ENCODE measurements around the gene PAMR1.
"Not testable (repeated sequence)": the region's sequence is repeated elsewhere in the genome, so short reads cannot be mapped to it uniquely, and the experiment has no call there.

The PAMR1 gene, protein sequence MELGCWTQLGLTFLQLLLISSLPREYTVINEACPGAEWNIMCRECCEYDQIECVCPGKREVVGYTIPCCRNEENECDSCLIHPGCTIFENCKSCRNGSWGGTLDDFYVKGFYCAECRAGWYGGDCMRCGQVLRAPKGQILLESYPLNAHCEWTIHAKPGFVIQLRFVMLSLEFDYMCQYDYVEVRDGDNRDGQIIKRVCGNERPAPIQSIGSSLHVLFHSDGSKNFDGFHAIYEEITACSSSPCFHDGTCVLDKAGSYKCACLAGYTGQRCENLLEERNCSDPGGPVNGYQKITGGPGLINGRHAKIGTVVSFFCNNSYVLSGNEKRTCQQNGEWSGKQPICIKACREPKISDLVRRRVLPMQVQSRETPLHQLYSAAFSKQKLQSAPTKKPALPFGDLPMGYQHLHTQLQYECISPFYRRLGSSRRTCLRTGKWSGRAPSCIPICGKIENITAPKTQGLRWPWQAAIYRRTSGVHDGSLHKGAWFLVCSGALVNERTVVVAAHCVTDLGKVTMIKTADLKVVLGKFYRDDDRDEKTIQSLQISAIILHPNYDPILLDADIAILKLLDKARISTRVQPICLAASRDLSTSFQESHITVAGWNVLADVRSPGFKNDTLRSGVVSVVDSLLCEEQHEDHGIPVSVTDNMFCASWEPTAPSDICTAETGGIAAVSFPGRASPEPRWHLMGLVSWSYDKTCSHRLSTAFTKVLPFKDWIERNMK

DNA sequence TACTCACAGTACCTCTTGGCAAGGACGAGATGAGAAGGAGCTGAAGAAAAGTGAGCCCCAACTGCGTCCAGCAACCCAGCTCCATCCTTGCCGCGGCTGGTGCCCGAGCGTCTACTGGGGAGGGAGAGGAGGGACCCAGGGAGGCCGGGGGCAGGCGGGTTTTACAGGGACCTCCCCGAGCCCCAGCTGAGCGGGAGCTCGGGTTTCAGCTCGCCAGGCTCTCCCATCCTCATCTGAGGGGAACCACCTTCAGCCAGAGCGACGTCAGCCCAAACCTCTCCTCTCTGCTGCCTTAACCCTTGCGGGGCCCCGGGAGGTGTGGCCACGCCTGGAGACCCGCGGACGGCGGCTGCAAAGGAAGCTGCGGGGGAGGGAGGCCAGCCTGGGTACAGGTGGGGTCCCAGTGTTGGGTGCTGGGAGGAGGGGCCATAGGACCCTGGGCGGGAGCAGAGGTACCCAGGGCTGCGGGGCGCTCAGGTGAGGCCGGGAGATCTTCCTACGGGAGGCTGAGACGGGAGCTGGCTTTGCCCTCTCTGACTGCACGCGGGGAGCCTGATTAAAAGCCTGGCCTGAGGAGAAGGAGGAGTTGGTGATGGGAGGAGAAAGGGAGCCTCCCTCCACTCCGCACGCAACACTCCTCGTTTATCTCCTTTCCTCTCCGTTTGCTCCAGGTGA is at the start of gene PAMR1:
TSS of gene PAMR1 (minus strand) at position 116 of the 675 bp plus-strand sequence. CDS start at position 85, 31 bp downstream.
- DNase-seq, result no peak

DNA sequence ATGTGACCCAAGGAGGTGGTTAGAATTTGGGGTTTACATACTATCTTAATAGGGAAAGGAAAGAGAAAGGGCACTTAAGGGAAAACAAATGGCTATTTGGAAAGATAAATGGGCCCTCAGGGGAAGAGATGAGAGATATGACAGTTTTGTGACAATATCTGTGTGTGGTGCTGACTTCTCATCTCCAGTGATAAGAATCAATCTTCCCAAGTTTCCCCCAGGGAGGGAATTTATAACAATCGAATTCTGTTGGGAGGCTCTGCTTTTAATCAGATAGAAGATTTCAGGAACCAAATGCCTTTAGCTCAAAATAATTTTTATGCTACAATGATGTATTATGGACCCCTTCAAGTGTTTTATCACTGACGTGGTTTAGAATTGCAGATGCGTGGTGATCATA is 46.3 kb upstream of the PAMR1 start:
- DNase-seq, result no peak

DNA sequence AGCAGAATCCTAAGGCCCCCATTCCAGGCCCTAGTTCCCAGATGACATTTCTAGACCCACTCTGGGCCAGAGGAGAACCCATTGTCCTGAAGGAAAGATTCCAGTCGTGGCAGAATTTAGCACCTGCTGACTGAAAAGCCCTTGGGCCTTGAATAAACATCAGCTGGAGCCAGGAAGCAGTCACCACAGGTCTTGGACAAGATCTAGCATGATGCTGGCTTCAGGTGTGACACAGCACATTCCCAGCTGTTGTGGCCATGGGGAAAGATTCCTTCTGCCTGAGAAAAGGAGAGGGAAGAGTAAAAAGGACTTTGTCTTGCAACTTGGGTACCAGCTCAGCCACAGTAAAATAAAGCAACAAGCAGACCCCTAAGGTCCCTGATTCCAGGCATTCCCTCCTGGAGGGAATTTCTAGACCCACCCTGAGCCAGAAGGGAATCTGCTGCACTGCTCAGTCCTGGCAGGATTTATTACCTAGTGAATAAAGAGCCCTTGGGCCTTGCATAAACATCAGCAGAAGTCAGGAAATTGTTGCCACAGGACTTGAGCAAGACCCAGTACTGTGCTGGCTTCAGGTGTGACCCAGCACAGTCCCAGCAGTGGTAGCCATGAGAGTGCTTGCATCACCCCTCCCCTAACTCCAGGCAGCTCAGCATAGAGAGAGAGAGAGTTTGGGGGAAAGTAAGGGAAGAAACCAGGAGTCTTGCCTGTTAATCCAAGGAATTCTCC is 42.5 kb upstream of the PAMR1 start:
- no peak for DNase-seq

DNA sequence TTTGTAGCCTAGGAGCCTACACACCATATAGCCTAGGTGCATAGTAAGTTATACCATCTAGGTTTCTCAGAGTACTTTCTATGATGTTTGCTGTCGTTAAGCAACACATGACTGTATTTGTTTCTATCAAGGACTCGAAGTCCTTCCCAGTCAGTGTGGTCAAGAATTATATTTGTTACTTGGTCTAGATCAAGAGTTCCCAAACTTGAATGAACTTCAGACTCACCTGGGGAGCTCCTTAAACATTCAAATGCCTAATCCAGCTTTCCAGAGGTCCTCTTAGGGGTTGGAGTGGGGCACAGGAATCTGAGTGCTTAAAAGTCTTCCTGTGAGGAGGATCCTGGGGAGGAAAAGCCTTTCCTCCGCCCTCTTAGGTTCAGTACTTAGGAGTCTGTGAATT is 41.5 kb upstream of the PAMR1 start:
- no peak for DNase-seq

DNA sequence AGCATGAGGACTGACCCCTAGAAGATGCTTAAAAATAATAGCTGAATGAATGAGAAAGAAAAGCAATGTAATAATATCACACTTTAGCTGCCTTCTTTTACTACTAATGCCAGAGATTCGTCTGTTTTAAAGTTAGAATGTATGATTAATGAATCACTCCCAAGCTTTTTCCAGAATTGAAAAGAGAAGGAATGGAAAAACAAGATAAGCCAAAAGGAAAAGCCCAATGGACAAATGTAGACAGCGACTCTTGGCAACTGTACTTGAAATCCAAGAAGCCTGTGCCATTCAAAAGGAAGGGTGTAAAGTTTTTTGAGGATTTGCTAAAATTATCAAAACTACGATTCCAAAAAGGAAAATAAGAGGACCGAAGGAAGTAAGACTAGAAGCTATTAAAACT is 40.8 kb upstream of the PAMR1 start:
- DNase-seq, result no peak

DNA sequence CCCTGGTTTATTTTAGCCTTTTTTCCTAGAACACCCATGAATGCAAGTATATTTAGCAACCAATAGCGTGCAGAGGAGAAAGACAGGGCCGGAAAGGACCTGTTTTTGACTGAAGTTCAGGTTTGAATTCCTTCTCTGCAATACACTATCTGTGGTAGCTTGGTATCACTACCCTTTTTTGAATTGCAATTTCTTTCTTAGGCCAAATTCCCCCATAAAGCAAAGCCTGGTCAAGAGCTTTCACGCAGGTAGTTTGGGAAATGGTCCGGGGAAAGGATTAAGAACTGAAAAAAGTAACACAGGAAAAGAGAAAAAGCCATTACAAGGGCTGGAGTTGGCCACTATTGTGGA is 38.8 kb upstream of the PAMR1 start:
- DNase-seq, result no peak

DNA sequence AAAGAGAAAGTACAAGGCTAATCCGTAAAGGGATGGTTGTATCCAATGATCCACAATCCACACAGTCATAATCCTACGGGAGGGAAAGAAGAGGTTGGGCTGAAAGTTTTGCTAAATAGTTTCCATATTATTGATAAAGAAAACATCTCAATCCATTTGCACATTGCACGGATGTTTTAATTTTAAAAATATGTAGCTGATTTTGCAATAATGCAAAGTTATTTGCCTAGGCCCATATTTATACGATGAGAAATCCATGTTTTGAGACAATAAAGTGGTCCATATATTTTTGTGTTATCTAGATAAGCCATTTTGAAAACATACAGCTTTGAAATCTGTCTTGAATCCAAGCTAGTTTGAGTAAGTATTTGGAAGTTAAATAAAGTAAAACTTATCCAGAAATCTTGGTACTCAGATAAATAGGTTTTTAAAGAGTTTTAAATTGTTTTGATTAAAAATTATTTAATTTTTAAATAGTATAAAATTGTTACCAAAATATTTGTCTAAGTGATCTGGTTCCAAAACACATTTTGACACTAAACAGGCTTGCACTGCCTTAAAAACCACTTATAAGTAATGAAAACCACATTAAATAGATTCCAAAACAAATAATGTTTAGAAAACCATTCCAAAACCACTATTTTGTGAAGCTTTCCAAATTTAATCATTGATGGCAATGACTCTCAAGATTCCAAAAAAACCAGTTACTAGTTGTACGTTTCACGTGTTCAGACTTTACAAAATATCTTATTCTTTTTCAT is 38.2 kb upstream of the PAMR1 start:
- DNase-seq, result no peak

DNA sequence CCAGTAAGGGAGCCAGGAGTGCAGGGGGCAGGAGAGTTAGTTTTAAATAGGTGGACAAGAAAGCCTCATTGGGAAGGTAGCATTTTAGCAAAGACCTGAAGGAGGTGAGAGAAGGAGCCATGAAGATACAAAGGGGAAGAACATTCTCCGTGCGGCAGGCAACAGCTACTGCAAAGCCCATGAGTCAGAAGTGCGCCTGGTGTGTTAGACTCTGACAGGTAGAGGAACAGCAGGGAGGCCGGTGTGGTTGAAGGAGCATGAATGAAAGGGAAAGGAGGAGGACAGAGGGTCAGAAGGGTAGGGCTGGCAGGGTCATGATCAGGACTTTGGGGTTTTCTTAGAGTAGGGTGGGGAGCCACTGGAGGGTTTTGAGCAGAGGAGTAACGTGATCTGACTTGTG is 34.5 kb upstream of the PAMR1 start:
- DNase-seq, result no peak

DNA sequence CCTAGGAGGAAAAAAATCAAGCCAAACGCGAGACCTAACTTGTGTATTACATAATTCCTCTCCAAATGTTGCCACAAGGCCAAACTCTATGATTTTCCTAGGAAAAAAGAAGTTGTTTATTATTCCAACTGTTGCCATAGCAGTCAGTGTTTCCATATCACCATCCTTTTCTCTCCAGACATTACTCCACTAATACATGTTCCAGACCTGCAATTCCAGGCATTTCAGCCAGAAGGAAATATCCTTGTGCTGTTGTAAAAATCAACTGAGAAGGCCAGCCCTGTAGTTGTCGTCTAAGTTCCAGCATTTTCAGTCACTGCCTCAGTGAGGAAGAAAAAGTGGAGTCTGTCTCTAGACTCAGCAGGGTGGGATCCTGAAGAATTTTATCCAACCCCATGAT is 33.1 kb upstream of the PAMR1 start:
- DNase-seq, result no peak

DNA sequence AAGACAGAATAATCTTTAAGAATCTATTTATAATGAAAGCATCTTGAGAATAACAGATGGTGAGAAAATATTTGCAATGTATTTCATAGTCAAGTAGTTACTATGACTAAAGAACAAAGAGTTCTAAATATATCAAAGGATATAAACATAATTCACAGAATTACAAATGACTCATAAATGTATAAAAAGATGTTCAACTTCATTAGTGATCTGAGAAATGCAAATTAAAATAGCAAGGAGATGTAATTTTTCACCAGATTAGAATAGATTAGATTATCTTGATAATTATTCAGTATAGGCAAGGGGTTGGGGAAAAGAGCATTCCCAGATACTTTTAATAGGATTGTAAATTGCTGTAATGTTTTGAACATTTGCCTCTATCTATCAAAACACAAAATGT is 30.1 kb upstream of the PAMR1 start:
- no peak for DNase-seq

DNA sequence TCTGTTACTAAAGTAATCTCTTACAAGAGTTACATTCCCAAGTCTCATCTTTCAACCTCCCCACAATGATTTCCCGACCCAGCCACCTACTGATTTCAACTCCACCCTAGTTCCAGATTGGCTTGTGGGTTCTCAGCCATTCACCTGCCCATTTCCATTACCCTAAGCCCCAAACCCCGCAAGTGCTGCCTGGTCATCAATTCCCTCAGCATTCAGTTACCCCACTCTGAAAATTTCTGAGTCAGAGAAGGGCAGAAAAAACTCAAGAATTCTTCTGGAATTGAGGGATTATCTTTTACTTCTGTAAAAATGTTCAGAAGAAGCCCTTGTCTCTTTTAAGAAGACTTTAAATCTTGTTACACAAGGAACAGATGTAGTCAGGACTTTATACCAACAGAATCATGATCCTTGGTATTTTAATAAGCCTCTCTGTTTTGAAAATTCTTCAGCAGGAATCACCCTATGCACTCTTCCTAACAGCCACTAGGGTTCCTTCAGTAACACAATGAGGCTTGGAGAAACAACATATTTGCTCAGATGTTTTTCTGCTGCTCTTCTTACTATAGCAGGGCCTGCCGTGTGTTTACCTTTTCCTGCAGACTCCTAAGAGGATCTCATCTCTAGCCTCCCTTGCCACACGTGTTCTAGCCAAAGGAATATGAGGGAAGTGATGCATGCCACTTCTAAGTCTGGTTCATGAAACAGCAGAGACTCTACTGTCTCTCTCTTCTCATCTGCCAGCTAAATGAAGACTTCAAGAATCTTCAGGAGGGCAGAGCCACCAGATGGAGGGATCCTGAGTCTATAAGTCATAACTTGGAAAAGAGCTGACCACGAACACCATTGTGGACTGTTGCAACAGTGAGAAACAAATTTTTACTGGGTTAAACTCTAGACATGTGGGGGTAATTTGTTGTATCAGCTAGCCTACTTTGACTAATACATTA is 29.3 kb upstream of the PAMR1 start:
- no peak for DNase-seq

DNA sequence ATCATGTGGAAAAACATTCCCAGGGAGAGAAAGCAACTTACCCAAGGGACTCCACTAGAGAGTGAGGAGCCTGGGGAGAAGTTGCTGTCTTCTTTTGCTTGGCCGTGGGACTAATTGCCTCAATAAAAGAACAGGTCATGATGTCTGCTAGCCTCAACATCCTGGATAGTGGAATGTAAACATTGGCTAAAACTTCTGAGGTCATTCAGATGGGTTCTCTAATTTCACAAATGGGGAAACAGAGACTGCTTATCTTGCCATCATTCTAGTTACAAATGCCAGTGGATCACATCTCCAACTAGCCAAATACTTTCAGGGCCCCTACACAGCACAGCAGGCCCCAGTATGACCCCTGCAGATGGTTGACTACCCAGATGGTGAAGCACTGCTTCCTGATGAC is 28.4 kb upstream of the PAMR1 start:
- DNase-seq, result no peak

DNA sequence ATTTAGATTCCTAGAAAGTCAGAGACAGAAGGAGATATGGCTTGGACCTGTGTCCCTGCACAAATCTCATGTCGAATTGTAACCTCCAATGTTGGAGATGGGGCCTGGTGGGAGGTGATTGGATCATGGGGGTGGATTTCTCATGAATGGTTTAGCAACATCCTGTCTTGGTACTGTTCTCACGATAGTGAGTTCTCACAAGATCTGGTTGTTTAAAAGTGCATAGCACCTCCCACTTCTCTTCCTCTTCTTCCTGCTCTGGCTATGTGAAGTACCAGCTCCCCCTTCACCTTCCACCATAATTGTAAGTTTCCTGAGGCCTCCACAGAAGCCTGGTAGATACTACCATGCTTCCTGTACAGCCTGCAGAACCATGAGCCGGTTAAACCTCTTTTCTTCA is 27.6 kb upstream of the PAMR1 start:
- DNase-seq, result no peak

DNA sequence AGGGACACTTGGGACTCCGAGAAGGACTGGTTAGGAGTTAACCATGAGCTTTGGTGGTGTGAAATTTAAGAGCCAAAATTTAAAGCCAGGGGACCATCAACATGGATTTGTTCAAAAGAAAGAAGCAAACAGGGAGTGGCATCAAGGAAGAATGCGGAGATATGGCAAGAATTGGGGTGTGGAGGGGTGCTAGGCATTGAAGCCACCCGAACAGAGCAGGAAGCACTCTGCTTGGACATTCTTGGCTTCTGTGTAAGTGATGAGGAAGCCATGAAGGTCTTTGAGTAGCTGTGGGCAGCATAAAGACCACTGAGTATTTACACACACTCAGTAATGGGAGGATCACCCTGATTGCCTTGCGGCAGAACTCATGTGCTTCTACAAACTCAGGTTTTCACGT is 27.2 kb upstream of the PAMR1 start:
- DNase-seq, result no peak

DNA sequence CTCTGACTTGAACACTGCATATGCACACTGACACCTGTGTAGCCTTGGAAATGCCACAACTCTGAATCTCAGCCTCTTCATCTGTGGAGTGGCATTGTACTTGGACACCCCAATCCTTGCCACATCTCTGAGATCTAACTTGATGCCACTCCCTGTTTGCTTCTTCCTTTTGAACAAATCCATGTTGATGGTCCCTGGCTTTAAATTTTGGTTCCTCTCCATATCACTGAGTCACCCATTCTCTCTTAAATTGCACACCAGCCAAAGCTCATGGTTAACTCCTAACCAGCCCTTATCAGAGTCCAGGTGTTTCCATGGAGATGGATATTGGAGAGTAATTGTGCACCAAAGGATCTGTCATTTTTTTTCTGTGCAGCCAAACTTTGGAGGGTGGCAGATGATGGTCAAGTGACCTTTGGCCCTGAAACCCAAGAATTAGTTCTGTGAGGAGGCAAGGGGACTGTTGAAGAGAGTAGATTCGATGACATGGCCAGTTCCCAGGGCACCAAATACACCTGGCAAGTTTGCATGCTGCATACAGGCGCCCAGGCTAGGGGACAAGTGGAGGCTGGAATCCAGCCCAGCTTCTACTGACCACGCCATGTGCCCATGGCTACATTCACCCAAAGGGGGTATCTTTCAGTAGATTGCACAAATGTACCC is 25.1 kb upstream of the PAMR1 start:
- no peak for DNase-seq

DNA sequence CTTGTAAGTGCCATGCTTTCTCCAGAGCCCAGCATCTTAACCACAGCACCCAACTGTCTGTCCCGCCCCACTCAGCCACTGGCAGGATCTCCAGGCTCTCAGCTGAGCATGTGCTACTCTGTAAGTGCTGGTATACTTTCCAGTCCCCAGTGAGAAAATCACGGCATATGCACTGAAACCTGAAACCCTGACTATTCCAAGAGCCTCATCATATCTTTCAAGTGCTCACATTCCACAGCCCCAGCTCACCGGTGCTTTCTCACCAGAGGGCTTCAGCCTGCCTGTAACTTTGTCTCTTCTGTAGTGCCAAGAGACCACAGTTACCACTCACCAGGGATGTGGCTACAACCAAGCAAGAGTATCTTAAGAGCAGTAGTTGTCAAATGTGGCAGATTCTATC is 24.4 kb upstream of the PAMR1 start:
- no peak for DNase-seq

DNA sequence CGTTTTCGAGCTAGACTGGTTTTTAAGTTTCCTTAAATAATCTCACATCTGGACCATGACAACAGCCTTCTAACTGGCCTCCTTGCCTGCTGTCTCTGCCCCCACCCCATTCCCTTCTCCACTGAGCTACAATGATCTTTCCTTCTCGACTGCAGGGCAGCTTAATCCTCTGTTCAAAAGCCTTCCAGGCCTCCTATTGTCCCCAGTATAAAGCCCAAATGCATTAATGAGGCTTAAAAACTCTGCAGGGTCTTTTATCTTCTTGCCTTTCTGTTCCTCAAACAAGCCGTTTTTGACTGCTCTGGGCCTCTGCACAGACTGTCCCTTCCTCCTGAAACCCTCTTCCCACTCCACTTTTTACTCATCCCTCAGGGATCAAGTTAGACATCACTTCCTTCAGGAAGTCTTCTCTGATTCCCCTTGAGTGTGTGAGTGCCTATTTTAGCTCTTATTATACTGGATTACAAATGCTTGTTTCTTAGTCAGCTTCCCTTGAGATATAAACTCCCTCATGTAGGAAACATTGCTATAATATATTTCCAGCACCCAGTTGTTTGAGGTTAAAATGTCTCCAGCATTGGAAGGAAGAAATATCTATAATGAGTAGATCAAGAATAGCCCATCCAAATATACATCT is 23.6 kb upstream of the PAMR1 start:
- DNase-seq, result no peak

DNA sequence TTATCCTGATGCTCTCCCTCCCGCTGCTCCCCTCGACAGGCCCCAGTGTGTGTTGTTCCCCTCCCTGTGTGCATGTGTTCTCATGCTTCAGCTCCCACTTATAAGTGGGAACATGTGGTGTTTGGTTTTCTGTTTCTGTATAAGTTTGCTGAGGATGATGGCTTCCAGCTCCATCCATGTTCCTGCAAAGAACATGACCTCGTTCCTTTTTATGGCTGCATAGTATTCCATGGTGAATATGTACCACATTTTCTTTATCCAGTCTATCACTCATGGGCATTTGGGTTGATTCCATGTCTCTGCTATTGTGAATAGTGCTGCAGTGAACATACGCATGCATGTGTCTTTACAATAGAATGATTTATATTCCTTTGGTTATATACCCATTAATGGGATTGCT is 22.6 kb upstream of the PAMR1 start:
- not testable (repeated sequence) for DNase-seq

DNA sequence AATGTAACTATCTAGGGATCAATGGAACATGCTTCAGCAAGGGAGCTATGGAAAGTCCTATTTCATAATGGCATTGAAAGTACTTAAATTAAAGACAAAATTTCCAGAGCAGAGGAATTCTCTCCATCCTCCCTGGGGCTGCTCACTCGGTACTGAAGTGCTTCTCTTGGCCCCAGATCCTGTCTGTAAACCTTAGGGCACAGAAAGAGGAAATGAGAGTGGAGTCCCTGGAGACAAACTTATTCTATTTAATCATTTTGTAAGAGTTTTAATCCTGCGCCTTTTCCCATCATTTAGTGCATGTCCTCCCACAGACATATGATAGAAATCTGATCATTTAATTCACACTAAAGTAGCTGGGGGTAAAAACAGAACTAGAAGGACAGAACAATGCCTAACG is 20.9 kb upstream of the PAMR1 start:
- peak; percentile 47 for DNase-seq

DNA sequence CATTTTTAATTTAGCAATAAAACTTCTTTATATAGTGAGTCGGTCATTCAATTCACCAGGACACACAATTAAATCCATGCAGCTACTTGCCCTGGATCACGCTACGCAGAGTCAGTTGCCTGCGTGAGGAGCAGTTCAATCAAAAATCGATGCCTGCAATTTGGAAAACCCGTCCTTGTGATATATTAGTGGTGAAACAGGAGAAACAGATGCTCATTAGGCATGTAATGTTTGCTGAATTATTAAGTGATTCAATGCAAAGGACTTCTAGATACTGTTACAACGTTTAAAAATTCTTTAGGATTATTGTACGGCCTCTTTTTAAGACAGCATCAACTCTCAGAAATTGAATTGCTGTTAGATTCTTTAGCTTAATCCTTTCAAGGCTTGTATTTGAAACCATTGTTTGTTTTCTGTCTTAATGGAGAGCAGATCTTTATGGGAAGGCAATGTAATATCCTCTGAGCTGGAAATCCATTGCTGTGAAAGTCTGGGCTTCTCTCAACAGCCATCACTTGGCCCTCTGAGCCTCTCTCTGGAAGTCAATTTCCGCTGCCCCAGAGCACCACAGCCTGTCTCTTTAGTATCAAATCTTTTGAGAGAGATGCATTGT is 20.1 kb upstream of the PAMR1 start:
- no peak for DNase-seq

All from MV-4-11 (cell line).